ENCODE measurements around the gene NXNL2.

NXNL2 gene

GRCh38 chr9:88589656-88590055, 54.7 kb downstream of the NXNL2 start:
- DNase-seq (ENCODE audit: low spot score in 2 of 2) (no peak), ATAC-seq (replicated peaks; ENCODE audit: extremely low read depth, poor library complexity, severe bottlenecking) (no peak)
- Mint-ChIP-seq H3K27ac (ENCODE audit: low read depth) (no peak overlapping the region), H3K4me3 (no peak overlapping the region), H3K27me3 (peaks cover 11% of the 10 kb centered on the region), H3K4me1 (no peaks in the 10 kb centered on the region), H3K36me3 (ENCODE audit: insufficient read depth) (peaks cover 2% of the 10 kb centered on the region), H3K9me3 (no peaks in the 10 kb centered on the region)

GRCh38 chr9:88590558-88591146, 55.7 kb downstream of the NXNL2 start:
- ATAC-seq (replicated peaks; ENCODE audit: extremely low read depth, poor library complexity, severe bottlenecking) (no peak), DNase-seq (ENCODE audit: low spot score in 2 of 2) (no peak)
- H3K36me3 Mint-ChIP-seq (ENCODE audit: insufficient read depth): peaks cover 2% of the 10 kb centered on the region
- peaks cover 17% of the 10 kb centered on the region for H3K27me3 Mint-ChIP-seq
- no peaks in the 10 kb centered on the region for H3K9me3 Mint-ChIP-seq
- H3K4me1 Mint-ChIP-seq: no peaks in the 10 kb centered on the region
- no peak overlapping the region for H3K4me3 Mint-ChIP-seq
- no peak overlapping the region for H3K27ac Mint-ChIP-seq (ENCODE audit: low read depth)

- no peaks in the 10 kb centered on the region for H3K9me3 Mint-ChIP-seq
- H3K27me3 Mint-ChIP-seq: peaks cover 47% of the 10 kb centered on the region
- H3K27ac Mint-ChIP-seq (ENCODE audit: low read depth): no peak overlapping the region
- H3K36me3 Mint-ChIP-seq (ENCODE audit: insufficient read depth): no peaks in the 10 kb centered on the region
- no peak overlapping the region for H3K4me3 Mint-ChIP-seq
- ATAC-seq (replicated peaks; ENCODE audit: extremely low read depth, poor library complexity, severe bottlenecking) (peak; percentile 46), DNase-seq (ENCODE audit: low spot score in 2 of 2) (peak in 1 of 2 donors; percentile 21)
- no peaks in the 10 kb centered on the region for H3K4me1 Mint-ChIP-seq
Measured at GRCh38 chr9:88593537-88594185, 58.7 kb downstream of the NXNL2 start.

Data from central memory CD8-positive, alpha-beta T cell (primary cell).